Esophagus squamous epithelium (tissue), 4 donors: ENCODE results near the gene NUP210L.

Experiments used
- CTCF ChIP-seq, 6 experiments: fragments of 450-650 bp in 4 of 6; fragments of 200-600 bp in 2 of 6; sonication (generic) in 2 of 6; IDR thresholded peaks; one replicate each; pipeline ENCODE4 v1.5.1; 2016 to 2019; ENCODE audit warnings: antibody characterized with exemption in 6 of 6, mild to moderate bottlenecking in 4 of 6, moderate library complexity in 4 of 6
- POLR2A ChIP-seq, 4 donors: fragments of 450-650 bp; IDR thresholded peaks; one replicate each; pipeline ENCODE4 v1.6.1; 2017; ENCODE audit warnings: antibody characterized with exemption in 4 of 4, mild to moderate bottlenecking in 4 of 4, moderate library complexity in 3 of 4

GRCh38 chr1:153963850-153964331 is 191.0 kb downstream of the NUP210L start:
- no peak for TF ChIP-seq CTCF (IDR thresholded peaks at IDR 0.05)
- no peak for TF ChIP-seq POLR2A (IDR thresholded peaks at IDR 0.05)
